GM19240 (cell line): ENCODE measurements around the gene ANKRD52.
"Not testable (repeated sequence)": the region's sequence is repeated elsewhere in the genome, so short reads cannot be mapped to it uniquely, and the experiment has no call there.

Experiments used
- DNase-seq: peaks from one replicate; pipeline ENCODE4 v3.0.0; 2011; ENCODE audit warnings: low spot score; ENCODE audit not compliant: insufficient read length

Gene ANKRD52

DNA sequence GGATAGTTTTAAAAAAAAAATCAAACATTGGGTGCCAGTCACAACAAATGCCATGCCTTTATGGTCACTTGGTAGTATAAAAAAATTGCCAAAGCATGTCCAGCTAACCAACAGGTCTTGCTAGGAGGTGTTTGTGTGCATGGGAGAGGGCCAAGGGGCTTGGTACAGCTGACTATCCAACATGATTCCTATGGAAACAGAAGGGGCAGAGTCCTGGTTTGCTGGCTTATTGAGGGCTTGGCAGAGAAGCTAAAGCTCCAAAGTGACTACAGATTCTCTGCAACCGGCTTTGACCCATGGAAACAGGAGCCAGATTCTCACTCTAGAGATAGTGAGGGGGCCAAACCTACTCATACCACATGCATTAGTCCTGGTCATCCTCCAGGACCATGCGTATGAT, 14.3 kb upstream of the ANKRD52 start:
- not testable (repeated sequence) for DNase-seq

- DNase-seq: no peak
Measured at GRCh38 chr12:56271031-56271430, 12.8 kb upstream of the ANKRD52 start.

- no peak for DNase-seq
Measured at GRCh38 chr12:56267443-56268071, 9.4 kb upstream of the ANKRD52 start.

GRCh38 chr12:56266693-56267442, 8.7 kb upstream of the ANKRD52 start, which contains the start of gene COQ10A:
TSS of gene COQ10A (plus strand) at chr12:56266942. CDS start at chr12:56267119, 177 bp downstream.
- peak; percentile 92 for DNase-seq

DNA sequence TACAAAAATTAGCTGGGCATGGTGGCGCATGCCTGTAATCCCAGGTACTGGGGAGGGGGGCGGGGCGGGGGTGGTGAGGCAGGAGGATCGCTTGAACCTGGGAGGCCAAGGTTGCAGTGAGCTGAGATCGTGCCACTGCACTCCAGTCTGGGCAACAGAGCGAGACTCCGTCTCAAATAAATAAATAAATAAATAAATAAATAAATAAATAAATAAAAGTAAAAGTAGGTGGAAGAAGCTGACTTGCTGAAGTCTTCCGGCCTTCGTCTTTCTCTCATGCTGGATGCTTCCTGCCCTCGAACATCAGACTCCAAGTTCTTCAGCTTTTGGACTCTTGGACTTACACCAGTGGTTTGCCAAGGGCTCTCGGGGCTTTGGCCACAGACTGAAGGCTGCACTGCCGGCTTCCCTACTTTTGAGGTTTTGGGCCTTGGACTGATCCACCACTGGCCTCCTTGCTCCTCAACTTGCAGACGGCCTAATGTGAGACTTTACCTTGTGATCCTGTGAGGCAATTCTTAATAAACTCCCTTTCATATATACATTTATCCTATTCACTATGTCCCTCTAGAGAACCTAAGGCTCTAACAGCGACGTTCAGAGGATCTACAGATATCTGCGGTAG, 8.0 kb upstream of the ANKRD52 start:
- not testable (repeated sequence) for DNase-seq

GRCh38 chr12:56262955-56263354, 4.8 kb upstream of the ANKRD52 start:
- not testable (repeated sequence) for DNase-seq

- no peak for DNase-seq
Measured at GRCh38 chr12:56261503-56262232, 3.5 kb upstream of the ANKRD52 start.

GRCh38 chr12:56260921-56261320, 2.7 kb upstream of the ANKRD52 start:
- DNase-seq: no peak

DNA sequence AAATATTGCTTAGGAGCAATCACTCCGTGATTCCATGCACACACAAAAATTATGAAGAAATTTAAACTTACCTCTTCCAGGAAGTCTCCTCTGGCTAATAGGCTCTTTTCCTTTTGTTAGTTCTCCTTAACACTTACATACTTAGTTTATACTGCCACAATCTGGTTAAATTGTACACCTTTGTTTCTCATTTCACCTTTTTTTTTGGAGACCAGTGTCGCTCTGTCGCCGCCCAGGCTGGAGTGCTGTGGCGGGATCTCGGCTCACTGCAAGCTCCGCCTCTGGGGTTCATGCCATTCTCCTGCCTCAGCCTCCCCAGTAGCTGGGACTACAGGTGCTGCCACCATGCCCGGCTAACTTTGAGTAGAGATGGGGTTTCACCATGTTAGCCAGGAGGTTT, 2.2 kb upstream of the ANKRD52 start:
- DNase-seq: no peak

DNA sequence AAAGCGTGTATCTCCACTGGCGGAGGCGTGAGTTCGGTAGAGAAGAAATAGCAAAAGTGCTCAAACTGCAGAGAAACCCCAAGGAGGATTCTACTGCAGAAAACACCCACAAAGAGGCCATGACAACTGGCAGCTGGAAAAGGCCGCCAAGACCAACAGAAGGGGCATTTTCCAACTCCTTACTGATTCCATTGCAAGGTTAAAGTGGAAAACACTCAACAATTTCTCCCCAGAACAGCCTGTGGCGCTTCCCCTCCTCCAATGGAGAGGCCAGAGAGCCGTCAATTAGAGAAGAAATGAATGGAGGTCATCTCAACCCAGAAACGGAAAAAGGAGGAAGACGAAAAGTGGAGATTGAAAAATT, 618 bp upstream of the ANKRD52 start:
- no peak for DNase-seq

DNA sequence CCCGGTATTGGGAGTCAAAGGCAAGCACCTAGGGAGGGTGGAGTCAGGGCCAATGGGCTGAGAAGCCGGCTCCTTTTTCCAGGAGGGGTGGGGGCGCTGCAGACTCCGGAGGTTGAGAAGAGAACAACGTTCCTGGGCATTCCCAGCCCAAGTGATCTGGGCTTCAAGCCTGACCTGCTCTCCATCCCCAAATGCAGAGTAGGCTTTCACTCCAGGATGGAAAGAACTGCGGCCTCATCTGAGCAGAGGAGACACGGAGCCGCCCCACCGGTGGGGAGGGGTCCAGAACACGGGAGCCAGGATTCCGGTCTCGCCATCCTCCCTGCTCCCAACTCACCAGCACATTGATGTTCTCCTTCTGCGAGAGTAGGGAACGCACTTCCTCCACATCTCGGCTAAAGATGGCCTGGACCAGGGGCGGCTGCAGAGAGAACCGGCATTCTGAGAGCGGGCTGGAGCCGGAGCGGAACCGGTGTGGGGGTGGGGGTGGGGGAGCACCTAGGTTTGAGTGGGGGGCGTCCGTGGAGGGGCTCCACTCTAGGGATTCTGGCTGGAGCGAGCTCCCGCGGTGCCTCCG, 605 bp downstream of the ANKRD52 start:
- no peak for DNase-seq

DNA sequence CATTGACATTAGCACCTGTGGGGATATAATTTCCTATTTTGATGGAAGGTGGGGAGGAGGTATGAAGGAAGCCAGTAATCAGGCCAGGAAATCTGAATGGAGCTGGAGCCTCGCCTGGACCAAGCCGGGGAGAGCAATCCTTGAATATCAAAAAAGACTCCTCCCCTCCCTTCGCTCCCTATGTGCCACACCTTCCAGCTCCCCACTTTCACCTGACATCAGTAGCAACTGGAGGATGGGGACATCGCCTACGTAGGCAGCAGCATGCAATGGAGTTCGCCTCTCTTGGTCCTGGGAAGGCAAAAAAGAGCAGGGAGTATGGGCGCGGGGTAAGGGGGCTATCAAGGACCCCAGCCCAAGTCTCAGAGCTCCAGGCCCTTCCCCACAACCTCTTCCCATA, 1.1 kb downstream of the ANKRD52 start:
- DNase-seq: no peak

GRCh38 chr12:56256326-56256960, 1.7 kb downstream of the ANKRD52 start:
- no peak for DNase-seq

DNA sequence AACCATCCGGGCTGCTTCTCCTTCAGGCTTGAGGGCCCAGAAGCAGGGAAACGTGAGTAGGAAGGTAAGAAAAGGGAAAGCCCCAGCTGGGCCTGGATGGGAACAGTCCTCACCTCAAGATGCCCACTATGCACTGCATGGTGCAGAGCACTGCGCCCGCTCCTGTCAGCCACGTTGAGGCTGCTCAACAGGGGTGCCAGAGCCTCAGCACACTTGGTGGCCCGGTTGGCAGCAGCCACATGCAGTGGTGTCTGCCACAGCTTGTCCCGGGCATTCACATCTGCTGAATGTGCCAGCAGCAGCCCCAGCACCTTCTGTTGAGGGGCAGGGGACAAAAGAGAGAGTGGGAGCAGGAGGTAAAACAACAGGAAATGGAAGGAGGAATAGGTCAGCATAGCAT, 2.5 kb downstream of the ANKRD52 start:
- no peak for DNase-seq

- no peak for DNase-seq
Measured at GRCh38 chr12:56253091-56253490, 5.1 kb downstream of the ANKRD52 start.

DNA sequence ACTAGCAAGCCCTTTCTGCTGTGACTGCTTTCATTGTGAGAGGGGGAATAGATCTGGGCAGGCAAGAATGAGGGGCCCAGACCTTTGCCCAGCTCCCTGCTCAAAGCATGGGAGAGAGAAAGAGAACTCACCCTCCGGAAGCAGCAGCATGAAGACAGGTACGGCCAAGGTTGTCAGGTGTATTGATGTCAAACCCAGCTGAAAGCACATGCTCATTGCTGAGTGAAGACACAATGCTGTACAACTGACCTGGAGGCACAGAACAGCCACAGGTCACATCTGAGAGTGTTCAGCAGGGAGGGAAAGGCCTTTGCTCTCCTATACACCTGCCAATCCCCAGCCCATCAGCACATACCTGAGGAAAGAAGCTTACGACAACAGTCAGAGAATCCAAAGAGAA, 5.5 kb downstream of the ANKRD52 start:
- no peak for DNase-seq

DNA sequence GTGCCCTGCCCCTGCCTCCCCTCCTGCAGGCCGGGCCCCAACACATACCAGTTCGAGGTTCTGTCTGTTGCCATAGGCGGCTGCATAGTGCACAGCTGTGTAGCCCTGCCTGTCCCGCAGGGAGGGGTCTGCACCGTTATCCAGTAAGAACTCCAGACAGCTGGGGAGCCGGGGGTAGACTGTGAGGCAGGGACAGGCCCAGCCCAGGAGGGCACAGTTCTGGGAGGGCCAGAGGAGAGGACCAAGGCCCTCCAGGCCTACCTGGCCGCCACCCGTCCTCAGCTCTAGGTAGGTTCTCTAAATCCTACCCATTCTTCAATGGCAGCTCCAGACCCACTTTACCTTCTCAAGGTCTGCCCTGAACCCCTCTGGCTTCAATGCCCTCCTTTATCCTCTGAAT, 9.5 kb downstream of the ANKRD52 start:
- DNase-seq: no peak

DNA sequence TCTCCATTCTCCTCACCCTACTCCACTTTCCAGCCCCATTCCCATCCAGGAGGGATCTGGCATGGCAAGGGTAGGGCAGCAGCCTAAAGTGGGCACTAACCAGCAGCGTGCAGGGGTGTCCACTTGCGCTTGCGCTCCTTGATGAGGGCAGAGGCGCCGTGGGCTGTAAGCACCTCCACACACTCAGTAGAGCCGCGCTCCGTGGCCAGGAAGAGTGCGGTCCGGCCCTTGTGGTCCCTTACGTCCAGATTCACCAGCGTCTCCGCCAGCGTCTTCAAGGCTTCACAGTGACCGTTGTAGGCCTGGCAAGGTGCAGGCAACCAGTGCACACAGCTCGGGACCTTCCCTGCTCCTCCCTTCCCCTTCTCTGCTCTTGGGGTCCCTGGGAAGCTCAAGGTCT, 10.3 kb downstream of the ANKRD52 start:
- no peak for DNase-seq

DNA sequence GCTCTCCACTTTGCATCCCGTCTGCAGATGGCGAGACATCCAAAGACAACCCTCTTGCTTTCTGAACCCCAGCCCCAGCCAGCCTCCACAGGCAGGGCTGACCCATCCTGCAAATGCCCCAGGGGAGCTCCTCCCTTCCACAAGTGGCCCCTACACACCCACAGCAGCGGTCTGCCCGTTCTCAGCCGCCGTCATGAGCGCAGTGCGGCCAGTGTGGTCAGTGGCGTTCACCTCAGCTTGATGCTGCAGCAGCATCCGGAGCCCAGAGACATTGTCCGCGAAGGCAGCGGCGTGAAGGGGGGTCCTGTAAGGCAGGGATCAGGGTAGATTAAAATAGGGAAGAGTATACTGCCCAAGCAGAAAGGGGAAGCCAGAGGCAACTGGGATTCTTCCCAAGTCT, 13.7 kb downstream of the ANKRD52 start:
- DNase-seq: no peak

- no peak for DNase-seq
Measured at GRCh38 chr12:56243731-56244181, 14.4 kb downstream of the ANKRD52 start.

- no peak for DNase-seq
Measured at GRCh38 chr12:56242986-56243385, 15.2 kb downstream of the ANKRD52 start.
